Activated T-cell treated with anti-CD3 and anti-CD28 coated beads, Interleukin-2, amount 50 U/mL, for 1 hour (primary cell): ENCODE results near the gene ZNF787.

Source experiments
- DNase-seq: peaks from one replicate; pipeline ENCODE4 v3.0.0-alpha.2; 2020

The ZNF787 gene

GRCh38 chr19:56085571-56086275 is 35.4 kb downstream of the ZNF787 start:
- DNase-seq, result no peak

GRCh38 chr19:56084835-56085536 is 36.1 kb downstream of the ZNF787 start:
- DNase-seq, result no peak

GRCh38 chr19:56083668-56084067 is 37.4 kb downstream of the ZNF787 start:
- DNase-seq, result no peak

GRCh38 chr19:56080669-56081401 is 40.3 kb downstream of the ZNF787 start:
- peak; percentile 68 for DNase-seq

- DNase-seq, result no peak
Measured at GRCh38 chr19:56079609-56080008, 41.5 kb downstream of the ZNF787 start.

- peak; percentile 45 for DNase-seq
Measured at GRCh38 chr19:56076498-56076897, 44.6 kb downstream of the ZNF787 start.

GRCh38 chr19:56071151-56071550 is 49.9 kb downstream of the ZNF787 start:
- DNase-seq, result no peak

- no peak for DNase-seq
Measured at GRCh38 chr19:56069642-56070041, 51.5 kb downstream of the ZNF787 start.

GRCh38 chr19:56066152-56067023 is 54.7 kb downstream of the ZNF787 start:
- peak; percentile 70 for DNase-seq

GRCh38 chr19:56053596-56053995 is 67.5 kb downstream of the ZNF787 start:
- DNase-seq, result no peak
